ENCODE measurements around the gene DCAF5.
"Not testable (repeated sequence)": the region's sequence is repeated elsewhere in the genome, so short reads cannot be mapped to it uniquely, and the experiment has no call there.

Gene DCAF5

GRCh38 chr14:69165787-69166186, 12.9 kb upstream of the DCAF5 start:
- H3K9me3 ChIP-seq (ENCODE audit: control insufficient read depth, insufficient read depth, low read length); H3K36me3 ChIP-seq (ENCODE audit: control insufficient read depth, insufficient read depth, low read length); H3K4me3 ChIP-seq (ENCODE audit: low read length); H3K27ac ChIP-seq (ENCODE audit: low read length); H3K4me1 ChIP-seq (ENCODE audit: control insufficient read depth, insufficient read depth, low read length); H3K27me3 ChIP-seq (ENCODE audit: control insufficient read depth, insufficient read depth, low read length); DNase-seq (ENCODE audit: low read depth, low spot score): not testable (repeated sequence)
- WGBS (ENCODE audit: insufficient coverage, insufficient read length), result no CpG with 5 or more reads among the region's 2 CpGs

GRCh38 chr14:69161590-69161989, 8.7 kb upstream of the DCAF5 start:
- Histone ChIP-seq H3K27me3 (ENCODE audit: control insufficient read depth, insufficient read depth, low read length) (no peaks in the 10 kb centered on the region), H3K36me3 (ENCODE audit: control insufficient read depth, insufficient read depth, low read length) (no peaks in the 10 kb centered on the region), H3K4me1 (ENCODE audit: control insufficient read depth, insufficient read depth, low read length) (no peaks in the 10 kb centered on the region), H3K9me3 (ENCODE audit: control insufficient read depth, insufficient read depth, low read length) (no peaks in the 10 kb centered on the region), H3K4me3 (ENCODE audit: low read length) (no peak overlapping the region), H3K27ac (ENCODE audit: low read length) (no peak overlapping the region)
- no CpG with 5 or more reads among the region's 1 CpG for WGBS (ENCODE audit: insufficient coverage, insufficient read length)
- no peak for DNase-seq (ENCODE audit: low read depth, low spot score)

GRCh38 chr14:69156224-69156623, 3.3 kb upstream of the DCAF5 start:
- H3K4me1 ChIP-seq (ENCODE audit: control insufficient read depth, insufficient read depth, low read length), result no peaks in the 10 kb centered on the region

GRCh38 chr14:69154779-69155178, 1.9 kb upstream of the DCAF5 start:
- DNase-seq (ENCODE audit: low read depth, low spot score), result no peak
- no peaks in the 10 kb centered on the region for H3K9me3 ChIP-seq (ENCODE audit: control insufficient read depth, insufficient read depth, low read length)
- H3K36me3 ChIP-seq (ENCODE audit: control insufficient read depth, insufficient read depth, low read length), result no peaks in the 10 kb centered on the region
- no peak overlapping the region for H3K4me3 ChIP-seq (ENCODE audit: low read length)
- peaks cover 3% of the 10 kb centered on the region; the same call in 1 of the 2 replicates for H3K27me3 ChIP-seq (ENCODE audit: control insufficient read depth, insufficient read depth, low read length)
- H3K27ac ChIP-seq (ENCODE audit: low read length), result no peak overlapping the region
- H3K4me1 ChIP-seq (ENCODE audit: control insufficient read depth, insufficient read depth, low read length), result no peaks in the 10 kb centered on the region
- WGBS (ENCODE audit: insufficient coverage, insufficient read length), result no CpG with 5 or more reads among the region's 4 CpGs

More at GRCh38 chr14:69156224-69156623, 3.3 kb upstream of the DCAF5 start:
- Histone ChIP-seq H3K9me3 (ENCODE audit: control insufficient read depth, insufficient read depth, low read length) (no peaks in the 10 kb centered on the region), H3K27me3 (ENCODE audit: control insufficient read depth, insufficient read depth, low read length) (peaks cover 3% of the 10 kb centered on the region; the same call in 1 of the 2 replicates), H3K27ac (ENCODE audit: low read length) (no peak overlapping the region), H3K36me3 (ENCODE audit: control insufficient read depth, insufficient read depth, low read length) (no peaks in the 10 kb centered on the region), H3K4me3 (ENCODE audit: low read length) (no peak overlapping the region)
- no peak for DNase-seq (ENCODE audit: low read depth, low spot score)

GRCh38 chr14:69153873-69154270, 953 bp upstream of the DCAF5 start:
- Histone ChIP-seq H3K4me3 (ENCODE audit: low read length) (peak overlapping the region; percentile 72; the same call in 1 of the 2 replicates), H3K36me3 (ENCODE audit: control insufficient read depth, insufficient read depth, low read length) (no peaks in the 10 kb centered on the region), H3K9me3 (ENCODE audit: control insufficient read depth, insufficient read depth, low read length) (no peaks in the 10 kb centered on the region), H3K27ac (ENCODE audit: low read length) (no peak overlapping the region), H3K27me3 (ENCODE audit: control insufficient read depth, insufficient read depth, low read length) (peaks cover 3% of the 10 kb centered on the region; the same call in 1 of the 2 replicates), H3K4me1 (ENCODE audit: control insufficient read depth, insufficient read depth, low read length) (no peaks in the 10 kb centered on the region)
- no peak for DNase-seq (ENCODE audit: low read depth, low spot score)
- WGBS (ENCODE audit: insufficient coverage, insufficient read length), result no CpG with 5 or more reads among the region's 13 CpGs

- H3K4me3 ChIP-seq (ENCODE audit: low read length), result peak overlapping the region; percentile 72
- DNase-seq (ENCODE audit: low read depth, low spot score), result no peak
- no peak overlapping the region for H3K27ac ChIP-seq (ENCODE audit: low read length)
- H3K27me3 ChIP-seq (ENCODE audit: control insufficient read depth, insufficient read depth, low read length), result peaks cover 3% of the 10 kb centered on the region; the same call in 1 of the 2 replicates
- H3K36me3 ChIP-seq (ENCODE audit: control insufficient read depth, insufficient read depth, low read length), result no peaks in the 10 kb centered on the region
- WGBS (ENCODE audit: insufficient coverage, insufficient read length), result no CpG with 5 or more reads among the region's 72 CpGs
- H3K9me3 ChIP-seq (ENCODE audit: control insufficient read depth, insufficient read depth, low read length), result no peaks in the 10 kb centered on the region
- H3K4me1 ChIP-seq (ENCODE audit: control insufficient read depth, insufficient read depth, low read length), result no peaks in the 10 kb centered on the region
These were observed 393 bp upstream of the DCAF5 start for GRCh38 chr14:69153152-69153872.

GRCh38 chr14:69152181-69152901, 578 bp downstream of the DCAF5 start:
- peaks cover 3% of the 10 kb centered on the region; the same call in 1 of the 2 replicates for H3K27me3 ChIP-seq (ENCODE audit: control insufficient read depth, insufficient read depth, low read length)

GRCh38 chr14:69151458-69152180, 1.3 kb downstream of the DCAF5 start:
- Histone ChIP-seq H3K4me3 (ENCODE audit: low read length) (peak overlapping the region; percentile 72; the same call in 1 of the 2 replicates), H3K27me3 (ENCODE audit: control insufficient read depth, insufficient read depth, low read length) (peaks cover 3% of the 10 kb centered on the region; the same call in 1 of the 2 replicates), H3K4me1 (ENCODE audit: control insufficient read depth, insufficient read depth, low read length) (no peaks in the 10 kb centered on the region), H3K36me3 (ENCODE audit: control insufficient read depth, insufficient read depth, low read length) (no peaks in the 10 kb centered on the region), H3K9me3 (ENCODE audit: control insufficient read depth, insufficient read depth, low read length) (no peaks in the 10 kb centered on the region), H3K27ac (ENCODE audit: low read length) (no peak overlapping the region)
- no peak for DNase-seq (ENCODE audit: low read depth, low spot score)
- no CpG with 5 or more reads among the region's 57 CpGs for WGBS (ENCODE audit: insufficient coverage, insufficient read length)

More at GRCh38 chr14:69152181-69152901, 578 bp downstream of the DCAF5 start:
- Histone ChIP-seq H3K36me3 (ENCODE audit: control insufficient read depth, insufficient read depth, low read length) (no peaks in the 10 kb centered on the region), H3K4me3 (ENCODE audit: low read length) (peak overlapping the region; percentile 72; the same call in 1 of the 2 replicates), H3K27ac (ENCODE audit: low read length) (no peak overlapping the region), H3K4me1 (ENCODE audit: control insufficient read depth, insufficient read depth, low read length) (no peaks in the 10 kb centered on the region), H3K9me3 (ENCODE audit: control insufficient read depth, insufficient read depth, low read length) (no peaks in the 10 kb centered on the region)
- WGBS (ENCODE audit: insufficient coverage, insufficient read length), result no CpG with 5 or more reads among the region's 38 CpGs
- no peak for DNase-seq (ENCODE audit: low read depth, low spot score)

GRCh38 chr14:69149461-69150244, 3.3 kb downstream of the DCAF5 start:
- H3K4me3 ChIP-seq (ENCODE audit: low read length), result no peak overlapping the region
- WGBS (ENCODE audit: insufficient coverage, insufficient read length), result no CpG with 5 or more reads among the region's 2 CpGs
- H3K27ac ChIP-seq (ENCODE audit: low read length), result no peak overlapping the region
- H3K9me3 ChIP-seq (ENCODE audit: control insufficient read depth, insufficient read depth, low read length), result no peaks in the 10 kb centered on the region
- H3K4me1 ChIP-seq (ENCODE audit: control insufficient read depth, insufficient read depth, low read length), result no peaks in the 10 kb centered on the region
- H3K27me3 ChIP-seq (ENCODE audit: control insufficient read depth, insufficient read depth, low read length), result peaks cover 3% of the 10 kb centered on the region; the same call in 1 of the 2 replicates
- DNase-seq (ENCODE audit: low read depth, low spot score), result no peak
- H3K36me3 ChIP-seq (ENCODE audit: control insufficient read depth, insufficient read depth, low read length), result no peaks in the 10 kb centered on the region

GRCh38 chr14:69142101-69142500, 10.8 kb downstream of the DCAF5 start:
- no peak for DNase-seq (ENCODE audit: low read depth, low spot score)
- Histone ChIP-seq H3K4me3 (ENCODE audit: low read length) (no peak overlapping the region), H3K4me1 (ENCODE audit: control insufficient read depth, insufficient read depth, low read length) (no peaks in the 10 kb centered on the region), H3K27ac (ENCODE audit: low read length) (no peak overlapping the region), H3K9me3 (ENCODE audit: control insufficient read depth, insufficient read depth, low read length) (no peaks in the 10 kb centered on the region), H3K36me3 (ENCODE audit: control insufficient read depth, insufficient read depth, low read length) (no peaks in the 10 kb centered on the region), H3K27me3 (ENCODE audit: control insufficient read depth, insufficient read depth, low read length) (no peaks in the 10 kb centered on the region)
- no CpG with 5 or more reads among the region's 5 CpGs for WGBS (ENCODE audit: insufficient coverage, insufficient read length)
